Measurements from ENCODE around the gene SLC26A1. TPM values are rescaled to one million over a fixed set of nuclear protein-coding genes. Genes with fewer than 3 reads are reported as not detected.

Gene SLC26A1
- total RNA-seq, 1 experiment from 2014 or later: 0.13 TPM

DNA sequence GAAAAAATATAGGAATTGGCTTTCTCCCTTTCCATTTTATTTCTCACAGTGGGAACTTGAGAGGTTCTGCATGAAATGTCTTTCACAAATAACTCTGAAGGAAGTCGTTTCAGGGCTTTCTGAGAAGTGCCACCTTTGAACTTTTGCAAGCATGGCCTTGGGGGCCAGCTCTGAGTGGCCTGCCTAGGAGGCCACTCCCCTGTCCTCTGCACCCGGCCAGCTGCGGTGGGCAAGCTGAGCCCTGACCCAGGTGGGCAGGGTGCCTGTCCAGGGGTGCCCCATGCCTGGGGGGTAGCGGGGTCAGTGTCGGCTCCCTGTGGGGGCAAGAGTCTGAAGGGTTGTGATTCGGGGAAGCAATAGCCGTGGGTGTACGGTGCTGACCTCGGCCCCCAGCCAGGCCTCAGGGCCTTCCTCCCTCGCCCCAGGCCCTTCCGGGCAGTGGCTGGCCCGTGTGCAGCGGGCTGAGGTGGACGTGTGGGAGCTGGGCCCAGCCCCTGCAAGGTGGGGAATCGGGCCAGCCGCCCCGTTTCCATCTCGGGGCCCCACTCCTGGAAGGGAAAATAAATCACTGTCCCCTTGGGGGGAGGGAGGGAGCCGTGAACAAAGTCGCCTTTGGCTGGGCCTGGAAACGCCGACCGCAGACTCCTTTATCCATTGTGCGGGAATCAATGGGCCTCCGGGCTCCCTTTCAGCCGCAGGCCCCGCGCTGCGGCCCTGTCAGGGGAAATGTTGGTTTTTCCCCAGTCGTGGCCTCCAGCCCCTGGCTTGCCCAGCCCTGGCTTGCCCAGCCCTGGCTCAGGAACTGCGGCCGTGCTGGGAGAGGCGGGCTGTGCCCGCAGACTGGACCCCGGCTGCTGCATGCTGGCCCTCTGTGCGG is 21.3 kb upstream of the SLC26A1 start:
- no peak for DNase-seq (ENCODE audit: low read depth)

DNA sequence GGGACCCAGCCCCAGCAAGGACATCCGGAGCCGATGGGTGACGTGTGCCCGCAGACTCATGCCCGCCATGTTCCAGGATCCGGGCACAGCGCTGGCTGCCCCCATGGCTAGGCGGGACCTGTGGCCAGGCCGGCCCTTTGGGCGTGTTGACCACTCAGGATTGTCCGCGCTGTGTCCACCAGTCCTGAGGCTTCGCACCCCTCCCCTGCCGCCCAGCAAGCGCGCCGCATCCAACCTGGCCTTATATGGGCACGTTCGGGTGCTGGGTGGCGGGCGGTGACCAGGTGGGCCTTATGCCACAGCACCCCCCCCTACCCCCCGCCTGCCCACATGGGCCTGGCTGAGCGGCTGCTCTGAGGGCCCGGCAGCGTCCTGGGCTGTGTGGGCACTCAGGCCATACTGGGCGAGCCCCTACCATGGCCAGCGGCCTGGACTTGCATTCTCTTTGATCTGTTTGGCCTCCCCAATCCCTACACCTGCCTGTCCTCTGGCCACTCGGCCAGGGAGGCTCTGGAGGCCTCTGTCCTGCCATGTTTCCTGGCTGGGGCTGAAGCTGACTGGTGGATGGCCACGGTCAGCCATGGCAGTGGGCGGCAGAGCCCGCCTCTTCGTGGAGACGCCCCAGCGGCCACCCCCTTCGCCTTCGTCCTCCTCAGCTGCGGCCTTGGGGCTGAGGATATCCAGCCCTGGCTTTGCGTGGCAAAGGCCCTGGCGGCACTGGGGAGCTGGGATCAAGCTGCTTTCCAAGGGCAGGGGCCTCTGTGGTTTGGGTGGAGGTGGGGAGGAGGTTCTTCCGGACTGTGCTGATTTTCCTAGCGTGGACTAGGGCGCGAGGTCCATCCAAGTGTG is 20.2 kb upstream of the SLC26A1 start:
- no peak for DNase-seq (ENCODE audit: low read depth)

DNA sequence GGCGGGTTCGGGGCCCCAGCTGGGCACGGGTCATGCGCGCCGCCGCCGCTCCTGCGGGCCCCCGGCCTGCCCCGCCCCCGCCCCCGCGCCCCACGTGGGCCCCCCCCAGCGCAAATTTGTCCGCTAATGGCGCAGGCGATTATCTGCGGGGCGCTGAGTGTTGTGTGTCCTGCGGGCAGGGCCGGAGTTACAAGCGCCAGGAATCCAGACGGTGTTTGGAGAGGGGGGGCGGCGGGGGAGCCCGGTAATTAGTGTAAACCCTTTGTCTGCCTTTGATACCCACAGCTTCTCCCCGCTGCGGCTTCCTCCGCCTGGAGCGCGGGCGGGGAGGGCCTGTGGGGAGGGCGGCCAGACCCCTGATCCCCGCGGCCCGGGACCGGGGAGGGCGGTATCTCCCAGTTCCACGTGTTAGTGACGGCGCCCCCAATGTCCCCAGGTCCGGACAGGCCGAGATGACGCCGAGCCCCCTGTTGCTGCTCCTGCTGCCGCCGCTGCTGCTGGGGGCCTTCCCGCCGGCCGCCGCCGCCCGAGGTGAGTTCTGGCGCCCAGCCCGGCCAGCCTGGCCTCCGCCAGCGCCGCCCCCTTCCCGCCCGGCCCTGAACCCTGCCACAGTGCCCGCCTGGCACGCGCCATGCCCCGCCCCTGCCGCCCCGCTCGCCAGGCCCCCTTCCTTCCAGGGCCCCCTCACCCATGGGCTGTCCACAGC is 19.0 kb upstream of the SLC26A1 start:
- DNase-seq (ENCODE audit: low read depth): peak; percentile 58

DNA sequence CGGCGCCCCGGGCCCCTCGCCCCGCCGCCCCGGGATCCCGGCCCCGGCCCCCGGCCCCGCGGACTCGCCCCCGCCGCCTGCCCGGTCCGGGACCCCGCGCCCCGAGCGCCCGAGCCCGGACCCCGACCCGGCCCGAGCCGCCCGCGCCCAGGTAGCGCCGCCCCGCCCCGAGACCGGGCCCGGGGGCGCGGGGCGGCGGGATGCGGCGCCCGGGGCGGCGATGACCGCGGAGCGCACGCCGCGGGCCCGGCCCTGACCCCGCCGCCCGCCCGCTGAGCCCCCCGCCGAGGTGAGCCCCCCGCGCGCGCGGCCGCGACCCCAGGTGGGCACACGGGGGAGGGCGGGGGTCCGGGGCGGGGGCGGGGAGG is 18.4 kb upstream of the SLC26A1 start:
- no peak for DNase-seq (ENCODE audit: low read depth)

DNA sequence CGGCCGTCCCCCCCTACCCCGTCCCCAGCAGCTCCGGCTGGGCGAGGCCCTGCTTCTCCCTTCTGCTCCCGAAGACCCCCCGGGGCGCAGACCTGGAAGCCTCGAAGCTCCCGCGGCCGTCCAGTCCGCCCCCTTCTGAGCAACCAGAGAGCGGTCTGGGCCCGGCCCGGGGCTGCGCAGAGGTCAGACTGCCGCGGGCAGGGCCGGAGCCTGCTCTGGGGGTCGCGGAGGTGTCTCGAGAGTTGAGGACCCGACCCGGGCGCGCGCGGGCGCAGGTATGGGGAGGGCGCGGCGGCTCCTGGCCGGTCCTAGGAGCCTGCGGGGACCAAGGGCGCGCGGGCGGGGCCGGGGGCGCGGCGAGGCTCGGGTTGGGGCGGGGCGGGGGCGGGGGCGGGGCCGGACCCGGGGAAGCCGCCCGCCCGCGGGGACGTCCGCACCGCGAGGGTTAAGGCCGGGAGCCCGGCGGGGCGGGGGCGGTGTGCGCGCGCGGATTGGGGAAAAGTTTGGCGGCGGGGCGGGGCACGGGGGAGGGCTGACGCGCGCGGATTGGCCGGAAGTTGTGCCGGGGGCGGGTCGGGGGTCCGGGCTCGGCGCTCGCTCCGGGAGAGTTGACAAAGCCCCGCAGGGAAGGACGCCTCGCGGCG is 17.9 kb upstream of the SLC26A1 start, which contains the start of gene FGFRL1:
FGFRL1 (plus strand) TSS at position 605 of the 644 bp plus-strand sequence. CDS start 860 bp downstream, outside the sequence.
- DNase-seq (ENCODE audit: low read depth): peak; percentile 51

DNA sequence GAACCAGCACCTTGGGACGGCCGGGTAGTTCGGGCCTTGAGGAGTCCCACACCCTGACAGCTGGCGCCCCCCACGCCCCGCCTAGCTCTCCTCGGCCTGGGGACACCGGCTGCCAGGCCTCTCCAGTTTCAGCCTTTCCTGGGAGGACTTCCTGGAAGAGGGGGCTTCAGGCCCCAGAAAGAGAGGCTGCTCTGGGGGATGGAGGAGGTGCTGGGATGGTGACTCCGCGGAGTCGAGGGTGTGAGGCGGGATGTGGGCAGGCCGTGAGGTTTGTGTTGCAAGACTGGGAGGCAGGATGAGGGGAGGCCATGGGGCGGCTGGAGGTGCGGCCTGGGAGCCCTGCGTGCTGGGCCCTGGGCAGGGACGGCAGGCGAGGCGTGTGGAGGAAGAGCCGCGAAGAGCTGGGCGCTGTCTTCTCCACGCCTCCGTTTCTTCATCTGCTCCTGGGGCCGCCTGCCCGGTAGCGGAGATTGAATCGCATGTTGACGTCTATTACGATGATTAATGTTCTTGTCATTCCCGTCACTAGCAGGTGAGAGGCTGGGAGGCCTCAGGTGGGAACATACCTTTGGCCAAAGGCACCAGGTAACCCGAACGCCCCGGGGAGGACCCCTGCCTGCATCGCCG is 17.3 kb upstream of the SLC26A1 start:
- peak; percentile 90 for DNase-seq (ENCODE audit: low read depth)

DNA sequence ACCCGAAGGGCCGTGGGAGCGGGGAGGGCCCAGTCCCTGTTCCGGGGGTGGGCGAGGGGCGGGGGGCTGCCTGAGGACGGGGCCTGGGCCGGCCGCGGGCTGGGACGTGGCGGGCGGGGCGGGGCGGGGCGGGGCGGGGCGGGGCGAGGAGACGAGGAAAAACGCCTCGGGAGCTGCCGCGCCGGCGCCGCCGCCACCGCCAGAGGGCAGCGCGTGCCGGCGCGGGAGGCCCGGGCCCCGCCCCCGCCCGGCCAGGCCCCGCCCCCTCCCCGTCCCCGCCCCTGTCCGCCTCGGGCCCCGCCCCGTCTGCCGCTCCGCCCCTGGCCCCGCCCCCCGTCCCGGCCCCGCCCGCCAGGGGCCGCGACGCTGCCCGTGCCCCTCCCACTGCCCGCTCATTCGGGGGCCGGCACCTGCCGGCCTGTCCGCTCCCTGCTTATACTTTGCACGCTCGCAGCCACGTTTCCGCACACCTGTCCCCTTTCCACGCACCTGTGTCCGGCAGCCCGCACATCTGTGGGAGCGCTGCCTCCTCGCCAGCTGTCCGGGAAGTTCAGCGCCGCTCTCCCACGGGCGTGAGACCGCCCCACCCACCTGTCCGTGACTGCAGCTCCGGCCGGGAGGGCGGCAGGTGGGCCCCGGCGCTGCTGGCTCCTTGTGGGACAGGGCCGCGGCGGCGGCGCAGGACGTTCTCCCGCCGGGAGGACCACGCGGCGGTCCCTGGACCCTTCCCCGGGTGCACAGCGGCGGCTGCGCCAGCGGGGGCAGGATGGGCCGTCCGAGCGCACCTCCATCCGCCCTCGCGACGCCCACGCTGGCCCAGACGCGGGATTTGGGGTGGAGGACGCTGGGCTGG is 16.6 kb upstream of the SLC26A1 start:
- peak; percentile 17 for DNase-seq (ENCODE audit: low read depth)

DNA sequence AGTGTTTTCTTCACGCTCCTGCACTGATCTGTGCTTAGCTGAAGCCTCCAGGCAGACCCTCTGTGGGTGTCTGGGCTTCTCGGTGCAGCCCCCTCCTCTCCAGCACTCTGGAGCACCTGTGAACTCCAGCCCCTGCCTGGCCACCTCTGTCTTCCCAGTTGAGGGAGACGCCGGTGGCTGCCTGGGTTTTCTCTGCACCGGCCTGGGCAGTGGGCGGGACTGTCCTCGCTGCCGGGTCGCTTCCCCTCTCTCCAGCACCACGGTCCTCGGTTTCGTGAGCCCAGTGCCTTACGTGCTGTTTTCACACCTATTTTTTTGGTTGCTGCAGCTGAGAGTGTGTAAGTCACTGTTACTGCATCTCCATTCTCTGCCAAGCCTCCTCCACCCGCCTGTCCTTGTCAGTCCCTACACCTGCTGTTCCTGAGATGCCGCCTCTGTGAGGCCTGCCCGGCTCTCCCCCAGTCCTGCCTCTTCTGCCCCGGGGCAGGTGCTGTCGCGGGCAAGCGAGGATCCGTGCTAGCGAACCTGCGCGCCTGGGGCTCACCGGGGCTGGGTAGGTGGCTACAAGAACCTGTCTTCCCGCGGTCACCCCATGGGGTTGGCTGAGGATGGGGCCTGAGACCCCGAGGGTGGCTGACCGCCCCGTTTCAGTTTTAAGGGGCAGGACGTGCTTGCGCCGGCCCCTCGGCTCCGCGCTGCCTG is 15.8 kb upstream of the SLC26A1 start:
- no peak for DNase-seq (ENCODE audit: low read depth)

DNA sequence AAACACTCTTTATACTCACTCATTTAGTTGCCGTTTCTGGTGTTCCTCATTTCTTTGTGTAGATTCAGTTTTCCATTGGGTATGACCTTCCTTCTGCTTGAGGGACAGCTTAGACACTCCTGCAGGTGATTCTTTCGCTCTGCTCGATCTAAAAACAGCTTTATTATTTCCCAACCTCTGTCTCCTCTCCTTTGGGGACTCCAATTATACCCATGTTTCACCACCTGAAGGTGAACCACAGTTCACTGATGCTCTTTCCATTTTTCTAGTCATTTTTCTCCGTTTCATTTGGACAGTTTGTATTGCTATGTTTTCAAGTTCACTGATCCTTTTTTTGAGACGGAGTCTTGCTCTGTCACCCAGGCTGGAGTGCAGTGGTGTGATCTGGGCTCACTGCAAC is 13.7 kb upstream of the SLC26A1 start:
- no peak for DNase-seq (ENCODE audit: low read depth)

DNA sequence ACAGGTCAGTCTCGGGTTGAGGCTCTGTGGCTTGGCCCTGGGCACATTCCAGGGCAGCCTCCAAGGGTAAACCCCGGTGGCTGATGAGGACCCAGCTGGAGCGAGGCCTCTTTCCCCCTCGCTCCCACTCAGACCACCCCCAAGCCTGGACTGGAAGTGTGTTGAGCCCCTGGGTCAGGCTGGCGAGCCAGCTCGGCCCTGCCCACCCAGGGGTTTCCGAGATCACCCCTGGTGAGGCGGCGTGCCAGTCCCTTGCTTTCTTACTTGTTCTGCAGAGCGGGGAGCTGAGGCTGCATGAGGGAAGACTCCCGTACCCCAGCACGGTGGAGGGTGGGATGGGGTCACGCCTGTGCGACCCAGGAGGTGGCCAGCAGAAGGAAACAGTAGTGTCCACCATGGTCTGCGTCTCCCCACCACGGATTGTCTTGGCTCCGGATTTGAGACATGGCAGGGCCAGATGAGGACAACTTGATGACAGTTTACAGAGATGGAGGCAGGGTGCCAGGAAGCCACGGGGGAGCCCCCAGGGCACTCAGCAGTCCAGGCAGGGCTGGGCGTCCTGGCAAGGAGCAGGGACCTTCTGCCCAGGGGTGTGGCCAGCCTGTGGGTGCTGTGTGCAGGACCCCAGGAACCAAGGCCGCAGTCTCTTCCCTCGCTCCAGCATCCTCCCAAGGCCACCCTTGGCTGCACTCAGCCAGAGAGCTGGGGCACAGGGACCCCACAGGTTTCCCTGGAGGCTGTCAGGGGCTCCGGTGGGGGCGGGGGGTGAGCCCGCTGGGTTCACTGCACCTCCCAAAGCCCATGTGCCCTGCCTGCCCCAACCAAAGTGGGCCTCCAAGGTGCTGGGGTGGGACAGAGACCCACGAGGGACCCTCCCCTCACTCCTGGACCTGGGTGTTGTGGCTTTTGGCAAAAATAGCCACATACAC is 11.6 kb upstream of the SLC26A1 start:
- DNase-seq (ENCODE audit: low read depth): no peak

DNA sequence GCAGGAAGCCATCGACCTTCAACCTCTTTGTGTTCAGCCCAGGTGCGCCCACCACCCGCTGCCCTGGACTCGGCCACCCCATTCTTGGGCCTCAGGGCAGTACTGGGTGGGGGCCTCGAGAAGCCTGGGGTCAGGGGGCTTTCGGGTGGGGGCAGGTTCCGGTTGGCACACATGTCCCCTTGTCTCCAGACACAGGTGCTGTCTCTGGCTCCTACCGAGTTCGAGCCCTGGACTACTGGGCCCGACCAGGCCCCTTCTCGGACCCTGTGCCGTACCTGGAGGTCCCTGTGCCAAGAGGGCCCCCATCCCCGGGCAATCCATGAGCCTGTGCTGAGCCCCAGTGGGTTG is 10.8 kb upstream of the SLC26A1 start:
- no peak for DNase-seq (ENCODE audit: low read depth)

DNA sequence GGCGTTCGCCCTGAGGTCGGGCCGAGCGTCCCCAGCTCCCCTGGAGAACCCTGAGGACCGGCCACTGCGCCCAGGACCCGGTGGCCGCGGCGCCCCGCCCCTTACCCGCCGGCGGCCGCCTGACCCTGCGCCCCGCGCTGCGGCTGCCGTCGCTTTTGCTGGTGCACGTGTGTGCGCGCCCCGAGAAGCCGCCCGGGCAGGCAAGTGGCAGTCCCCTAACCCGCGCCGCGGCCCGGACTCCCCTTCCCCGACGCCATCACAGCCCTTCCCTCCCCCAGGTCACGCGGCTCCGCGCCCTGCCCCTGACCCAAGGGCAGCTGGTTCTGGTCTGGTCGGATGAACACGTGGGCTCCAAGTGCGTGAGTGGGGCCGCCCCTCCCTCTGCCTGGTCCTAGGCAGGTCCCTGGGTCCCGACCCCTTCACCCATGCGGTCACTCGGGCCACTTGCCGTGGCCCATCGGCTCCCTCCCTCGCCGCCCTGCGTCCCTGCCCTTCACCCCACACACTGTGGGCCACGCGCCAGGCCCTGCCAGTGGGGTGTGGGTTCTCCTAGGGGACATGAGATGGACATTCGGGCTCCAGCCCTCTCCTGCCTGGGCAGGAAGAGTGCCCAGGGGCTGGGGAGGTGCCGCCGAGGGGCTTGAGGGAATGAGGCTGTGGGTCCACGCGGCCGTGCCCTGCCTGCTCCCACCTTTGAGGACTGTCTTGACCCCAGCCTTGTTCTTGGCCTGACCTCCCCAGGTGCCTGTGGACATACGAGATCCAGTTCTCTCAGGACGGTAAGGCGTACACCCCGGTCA is 10.3 kb upstream of the SLC26A1 start:
- no peak for DNase-seq (ENCODE audit: low read depth)

DNA sequence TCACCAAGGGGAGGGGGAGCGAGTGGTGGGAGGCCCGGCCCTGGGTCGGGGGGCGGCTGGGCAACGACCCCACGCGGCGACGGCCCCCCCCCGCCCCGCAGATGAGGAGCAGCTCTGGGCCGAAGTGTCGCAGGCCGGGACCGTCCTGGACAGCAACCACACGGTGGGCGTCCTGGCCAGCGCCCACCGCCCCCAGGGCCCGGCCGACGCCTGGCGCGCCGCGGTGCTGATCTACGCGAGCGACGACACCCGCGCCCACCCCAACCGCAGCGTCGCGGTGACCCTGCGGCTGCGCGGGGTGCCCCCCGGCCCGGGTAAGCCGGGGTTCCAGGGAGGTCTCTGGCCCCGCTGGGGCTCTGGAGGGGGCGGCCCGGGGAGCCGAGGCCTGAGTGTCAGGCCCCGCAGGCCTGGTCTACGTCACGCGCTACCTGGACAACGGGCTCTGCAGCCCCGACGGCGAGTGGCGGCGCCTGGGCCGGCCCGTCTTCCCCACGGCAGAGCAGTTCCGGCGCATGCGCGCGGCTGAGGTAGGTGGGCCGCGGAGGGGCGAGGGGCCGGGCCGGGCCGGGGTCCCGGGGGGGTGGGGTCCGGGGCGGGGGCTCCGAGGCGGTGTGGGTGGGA is 9.5 kb upstream of the SLC26A1 start:
- DNase-seq (ENCODE audit: low read depth): no peak

DNA sequence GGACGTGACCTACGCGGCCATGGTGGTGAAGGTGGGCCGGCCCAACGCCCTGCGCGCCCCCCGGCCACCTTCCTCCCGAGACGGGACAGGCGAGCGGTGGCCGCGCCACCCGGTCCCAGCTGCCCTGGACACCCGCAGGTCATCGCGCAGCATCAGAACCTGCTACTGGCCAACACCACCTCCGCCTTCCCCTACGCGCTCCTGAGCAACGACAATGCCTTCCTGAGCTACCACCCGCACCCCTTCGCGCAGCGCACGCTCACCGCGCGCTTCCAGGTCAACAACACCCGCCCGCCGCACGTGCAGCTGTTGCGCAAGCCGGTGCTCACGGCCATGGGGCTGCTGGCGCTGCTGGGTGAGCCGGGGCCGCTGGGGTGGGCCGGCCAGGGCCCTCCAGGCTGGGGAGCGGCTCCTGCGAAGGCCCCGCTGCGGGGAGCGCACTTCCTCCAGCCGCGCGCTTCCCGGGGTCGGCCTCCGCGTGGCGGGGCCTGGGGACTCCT is 9.0 kb upstream of the SLC26A1 start:
- DNase-seq (ENCODE audit: low read depth): no peak

DNA sequence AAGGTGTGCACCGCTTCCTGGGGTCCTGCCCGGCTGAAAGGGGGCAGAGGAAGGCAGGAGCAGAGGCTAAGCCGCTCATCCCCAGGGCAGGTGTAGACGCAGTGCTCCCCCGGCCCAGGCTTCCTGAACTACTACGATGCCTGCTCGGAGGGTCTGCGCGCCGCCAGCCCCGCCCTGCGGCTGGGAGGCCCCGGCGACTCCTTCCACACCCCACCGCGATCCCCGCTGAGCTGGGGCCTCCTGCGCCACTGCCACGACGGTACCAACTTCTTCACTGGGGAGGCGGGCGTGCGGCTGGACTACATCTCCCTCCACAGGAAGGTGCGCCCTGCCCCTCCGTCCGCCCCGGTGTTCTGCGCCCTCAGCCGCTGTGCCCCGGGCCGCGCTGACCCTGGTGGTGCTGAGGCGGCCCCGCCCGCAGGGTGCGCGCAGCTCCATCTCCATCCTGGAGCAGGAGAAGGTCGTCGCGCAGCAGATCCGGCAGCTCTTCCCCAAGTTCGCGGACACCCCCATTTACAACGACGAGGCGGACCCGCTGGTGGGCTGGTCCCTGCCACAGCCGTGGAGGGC is 8.4 kb upstream of the SLC26A1 start:
- no peak for DNase-seq (ENCODE audit: low read depth)

DNA sequence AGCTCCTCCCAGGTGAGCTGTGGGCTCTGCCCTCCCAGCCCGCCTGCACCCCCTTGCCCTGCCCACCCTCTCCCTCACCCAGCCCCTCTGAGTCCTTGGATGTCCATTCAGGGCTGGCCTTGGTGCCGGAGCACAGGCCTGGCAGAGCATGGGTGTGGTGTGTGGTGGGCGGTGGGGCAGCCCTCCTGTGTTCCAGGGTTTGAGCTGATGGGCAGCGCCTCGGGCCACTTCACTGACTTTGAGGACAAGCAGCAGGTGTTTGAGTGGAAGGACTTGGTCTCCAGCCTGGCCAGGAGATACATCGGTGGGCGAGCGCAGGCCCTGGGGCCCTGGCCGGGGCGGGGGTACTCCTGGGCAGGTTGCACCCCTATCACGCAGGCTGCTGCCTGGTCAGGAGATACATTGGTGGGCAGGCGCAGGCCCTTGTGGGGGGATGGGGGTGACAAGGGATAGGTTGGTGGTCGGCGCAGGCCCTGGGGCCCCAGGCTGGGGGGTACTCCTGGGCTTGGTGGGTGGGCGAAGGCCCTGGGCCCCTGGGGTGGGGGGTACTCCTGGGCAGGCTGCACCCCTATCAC is 7.6 kb upstream of the SLC26A1 start:
- no peak for DNase-seq (ENCODE audit: low read depth)
